ENCODE results near the gene GMDS. TPM values are rescaled to one million over a fixed set of nuclear protein-coding genes. Genes with fewer than 3 reads are reported as not detected.

Gene GMDS
- total RNA-seq, 4 donors from 2014 or later, result 8.7 to 23.1 (median 18.4) TPM

GRCh38 chr6:1639430-1639829 is 606.0 kb downstream of the GMDS start:
- no peak for DNase-seq (ENCODE audit: low spot score in 2 of 2)
- intact Hi-C loops (cut with DNase I; ENCODE audit: low total_unique reads), result no loop called here
- H3K4me3 ChIP-seq (ENCODE audit: low read depth, poor library complexity, severe bottlenecking), result no peak overlapping the region
- no peak for TF ChIP-seq POLR2A (IDR thresholded peaks at IDR 0.05)
- TF ChIP-seq CTCF (IDR thresholded peaks at IDR 0.05), result no peak
- WGBS, 2 donors, result 92 to 97% methylated on average over 9 of the region's 9 CpGs

GRCh38 chr6:1636971-1637871 is 608.2 kb downstream of the GMDS start:
- TF ChIP-seq CTCF (IDR thresholded peaks at IDR 0.05) (no peak), POLR2A (IDR thresholded peaks at IDR 0.05) (no peak)
- no peak overlapping the region for H3K4me3 ChIP-seq (ENCODE audit: low read depth, poor library complexity, severe bottlenecking)
- 67 to 73% methylated on average over 17 to 18 of the region's 20 CpGs for WGBS, 2 donors
- DNase-seq (ENCODE audit: low spot score in 2 of 2), result no peak
- intact Hi-C loops (cut with DNase I; ENCODE audit: low total_unique reads), result no loop called here

- no peak for TF ChIP-seq POLR2A (IDR thresholded peaks at IDR 0.05)
- no peak for TF ChIP-seq CTCF (IDR thresholded peaks at IDR 0.05)
- no peak for DNase-seq (ENCODE audit: low spot score in 2 of 2)
- WGBS, 2 donors, result 91 to 95% methylated on average over 6 to 9 of the region's 9 CpGs
- H3K4me3 ChIP-seq (ENCODE audit: low read depth, poor library complexity, severe bottlenecking), result no peak overlapping the region
- intact Hi-C loops (cut with DNase I; ENCODE audit: low total_unique reads), result no loop called here
Observed at GRCh38 chr6:1636272-1636825, 609.1 kb downstream of the GMDS start.

- TF ChIP-seq POLR2A (IDR thresholded peaks at IDR 0.05) (no peak), CTCF (IDR thresholded peaks at IDR 0.05) (no peak)
- no peak overlapping the region for H3K4me3 ChIP-seq (ENCODE audit: low read depth, poor library complexity, severe bottlenecking)
- WGBS, 2 donors, result 84 to 87% methylated on average over 22 to 23 of the region's 23 CpGs
- DNase-seq (ENCODE audit: low spot score in 2 of 2), result no peak
- intact Hi-C loops (cut with DNase I; ENCODE audit: low total_unique reads), result no loop called here
Observed at GRCh38 chr6:1635305-1636010, 609.9 kb downstream of the GMDS start.

- intact Hi-C loops (cut with DNase I; ENCODE audit: low total_unique reads), result no loop called here
- no peak for DNase-seq (ENCODE audit: low spot score in 2 of 2)
- TF ChIP-seq CTCF (IDR thresholded peaks at IDR 0.05) (no peak), POLR2A (IDR thresholded peaks at IDR 0.05) (no peak)
- WGBS, 2 donors, result 96 to 98% methylated on average over 4 of the region's 4 CpGs
- no peak overlapping the region for H3K4me3 ChIP-seq (ENCODE audit: low read depth, poor library complexity, severe bottlenecking)
Observed at GRCh38 chr6:1634081-1634480, 611.3 kb downstream of the GMDS start.
